HL-60 (cell line): ENCODE measurements around the gene RPL10.

Source experiments
- SPI1 ChIP-seq: IDR thresholded peaks from 2 replicates; pipeline ENCODE4 v1.6.1; 2012; ENCODE audit warnings: low read depth, mild to moderate bottlenecking, borderline replicate concordance
- TF ChIP-seq, protein P1 (sequence below): IDR thresholded peaks from one replicate; pipeline ENCODE4 v1.5.1; 2011; ENCODE audit warnings: low read length, control low read depth, inconsistent platforms; ENCODE audit not compliant: insufficient read depth
- TF ChIP-seq, protein P2 (sequence below): IDR thresholded peaks from 2 replicates; pipeline ENCODE4 v1.6.1; 2012; ENCODE audit warnings: low read depth; ENCODE audit not compliant: insufficient replicate concordance

- TF ChIP-seq, protein P1, sequence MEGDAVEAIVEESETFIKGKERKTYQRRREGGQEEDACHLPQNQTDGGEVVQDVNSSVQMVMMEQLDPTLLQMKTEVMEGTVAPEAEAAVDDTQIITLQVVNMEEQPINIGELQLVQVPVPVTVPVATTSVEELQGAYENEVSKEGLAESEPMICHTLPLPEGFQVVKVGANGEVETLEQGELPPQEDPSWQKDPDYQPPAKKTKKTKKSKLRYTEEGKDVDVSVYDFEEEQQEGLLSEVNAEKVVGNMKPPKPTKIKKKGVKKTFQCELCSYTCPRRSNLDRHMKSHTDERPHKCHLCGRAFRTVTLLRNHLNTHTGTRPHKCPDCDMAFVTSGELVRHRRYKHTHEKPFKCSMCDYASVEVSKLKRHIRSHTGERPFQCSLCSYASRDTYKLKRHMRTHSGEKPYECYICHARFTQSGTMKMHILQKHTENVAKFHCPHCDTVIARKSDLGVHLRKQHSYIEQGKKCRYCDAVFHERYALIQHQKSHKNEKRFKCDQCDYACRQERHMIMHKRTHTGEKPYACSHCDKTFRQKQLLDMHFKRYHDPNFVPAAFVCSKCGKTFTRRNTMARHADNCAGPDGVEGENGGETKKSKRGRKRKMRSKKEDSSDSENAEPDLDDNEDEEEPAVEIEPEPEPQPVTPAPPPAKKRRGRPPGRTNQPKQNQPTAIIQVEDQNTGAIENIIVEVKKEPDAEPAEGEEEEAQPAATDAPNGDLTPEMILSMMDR = peak; percentile 34
- TF ChIP-seq, protein P2, sequence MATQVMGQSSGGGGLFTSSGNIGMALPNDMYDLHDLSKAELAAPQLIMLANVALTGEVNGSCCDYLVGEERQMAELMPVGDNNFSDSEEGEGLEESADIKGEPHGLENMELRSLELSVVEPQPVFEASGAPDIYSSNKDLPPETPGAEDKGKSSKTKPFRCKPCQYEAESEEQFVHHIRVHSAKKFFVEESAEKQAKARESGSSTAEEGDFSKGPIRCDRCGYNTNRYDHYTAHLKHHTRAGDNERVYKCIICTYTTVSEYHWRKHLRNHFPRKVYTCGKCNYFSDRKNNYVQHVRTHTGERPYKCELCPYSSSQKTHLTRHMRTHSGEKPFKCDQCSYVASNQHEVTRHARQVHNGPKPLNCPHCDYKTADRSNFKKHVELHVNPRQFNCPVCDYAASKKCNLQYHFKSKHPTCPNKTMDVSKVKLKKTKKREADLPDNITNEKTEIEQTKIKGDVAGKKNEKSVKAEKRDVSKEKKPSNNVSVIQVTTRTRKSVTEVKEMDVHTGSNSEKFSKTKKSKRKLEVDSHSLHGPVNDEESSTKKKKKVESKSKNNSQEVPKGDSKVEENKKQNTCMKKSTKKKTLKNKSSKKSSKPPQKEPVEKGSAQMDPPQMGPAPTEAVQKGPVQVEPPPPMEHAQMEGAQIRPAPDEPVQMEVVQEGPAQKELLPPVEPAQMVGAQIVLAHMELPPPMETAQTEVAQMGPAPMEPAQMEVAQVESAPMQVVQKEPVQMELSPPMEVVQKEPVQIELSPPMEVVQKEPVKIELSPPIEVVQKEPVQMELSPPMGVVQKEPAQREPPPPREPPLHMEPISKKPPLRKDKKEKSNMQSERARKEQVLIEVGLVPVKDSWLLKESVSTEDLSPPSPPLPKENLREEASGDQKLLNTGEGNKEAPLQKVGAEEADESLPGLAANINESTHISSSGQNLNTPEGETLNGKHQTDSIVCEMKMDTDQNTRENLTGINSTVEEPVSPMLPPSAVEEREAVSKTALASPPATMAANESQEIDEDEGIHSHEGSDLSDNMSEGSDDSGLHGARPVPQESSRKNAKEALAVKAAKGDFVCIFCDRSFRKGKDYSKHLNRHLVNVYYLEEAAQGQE = no peak
- TF ChIP-seq SPI1 = no peak
Observed at GRCh38 chrX:154398668-154399526, 720 bp downstream of the RPL10 start.
